ENCODE data around the gene AUTS2.

The AUTS2 gene

GRCh38 chr7:70014472-70015177 lies 416.4 kb downstream of the AUTS2 start:
- no peak for TF ChIP-seq CTCF (IDR thresholded peaks at IDR 0.05)
- Mint-ChIP-seq H3K27me3 (ENCODE audit: low read depth, poor library complexity) (peaks cover 2% of the 10 kb centered on the region), H3K9me3 (no peaks in the 10 kb centered on the region), H3K4me3 (no peak overlapping the region), H3K36me3 (ENCODE audit: low read depth) (no peaks in the 10 kb centered on the region), H3K27ac (no peak overlapping the region), H3K4me1 (peaks cover 58% of the 10 kb centered on the region)
- DNase-seq = no peak

GRCh38 chr7:70015353-70015752 lies 417.1 kb downstream of the AUTS2 start:
- Mint-ChIP-seq H3K27me3 (ENCODE audit: low read depth, poor library complexity) (peaks cover under 1% of the 10 kb centered on the region), H3K27ac (no peak overlapping the region), H3K9me3 (no peaks in the 10 kb centered on the region)

GRCh38 chr7:70016044-70016770 lies 417.9 kb downstream of the AUTS2 start:
- Mint-ChIP-seq H3K27ac (peak overlapping the region; percentile 37), H3K27me3 (ENCODE audit: low read depth, poor library complexity) (no peaks in the 10 kb centered on the region), H3K9me3 (no peaks in the 10 kb centered on the region), H3K4me1 (peaks cover 52% of the 10 kb centered on the region), H3K36me3 (ENCODE audit: low read depth) (no peaks in the 10 kb centered on the region), H3K4me3 (no peak overlapping the region)
- TF ChIP-seq CTCF (IDR thresholded peaks at IDR 0.05) = no peak
- no peak for DNase-seq

More at GRCh38 chr7:70015353-70015752, 417.1 kb downstream of the AUTS2 start:
- Mint-ChIP-seq H3K36me3 (ENCODE audit: low read depth) (no peaks in the 10 kb centered on the region), H3K4me3 (no peak overlapping the region), H3K4me1 (peaks cover 57% of the 10 kb centered on the region)
- no peak for TF ChIP-seq CTCF (IDR thresholded peaks at IDR 0.05)
- DNase-seq = no peak

GRCh38 chr7:70017357-70017756 lies 419.1 kb downstream of the AUTS2 start:
- H3K4me3 Mint-ChIP-seq = no peak overlapping the region
- peaks cover 46% of the 10 kb centered on the region for H3K4me1 Mint-ChIP-seq
- H3K27me3 Mint-ChIP-seq (ENCODE audit: low read depth, poor library complexity) = no peaks in the 10 kb centered on the region
- no peak overlapping the region for H3K27ac Mint-ChIP-seq
- H3K36me3 Mint-ChIP-seq (ENCODE audit: low read depth) = no peaks in the 10 kb centered on the region
- DNase-seq = no peak
- no peaks in the 10 kb centered on the region for H3K9me3 Mint-ChIP-seq
- TF ChIP-seq CTCF (IDR thresholded peaks at IDR 0.05) = no peak

GRCh38 chr7:70018700-70019099 lies 420.4 kb downstream of the AUTS2 start:
- no peaks in the 10 kb centered on the region for H3K36me3 Mint-ChIP-seq (ENCODE audit: low read depth)
- TF ChIP-seq CTCF (IDR thresholded peaks at IDR 0.05) = no peak
- H3K4me3 Mint-ChIP-seq = no peak overlapping the region
- no peaks in the 10 kb centered on the region for H3K27me3 Mint-ChIP-seq (ENCODE audit: low read depth, poor library complexity)
- no peak overlapping the region for H3K27ac Mint-ChIP-seq
- DNase-seq = no peak
- no peaks in the 10 kb centered on the region for H3K9me3 Mint-ChIP-seq
- H3K4me1 Mint-ChIP-seq = peaks cover 43% of the 10 kb centered on the region
